ENCODE measurements around the gene DENND1A.

The DENND1A gene

DNA sequence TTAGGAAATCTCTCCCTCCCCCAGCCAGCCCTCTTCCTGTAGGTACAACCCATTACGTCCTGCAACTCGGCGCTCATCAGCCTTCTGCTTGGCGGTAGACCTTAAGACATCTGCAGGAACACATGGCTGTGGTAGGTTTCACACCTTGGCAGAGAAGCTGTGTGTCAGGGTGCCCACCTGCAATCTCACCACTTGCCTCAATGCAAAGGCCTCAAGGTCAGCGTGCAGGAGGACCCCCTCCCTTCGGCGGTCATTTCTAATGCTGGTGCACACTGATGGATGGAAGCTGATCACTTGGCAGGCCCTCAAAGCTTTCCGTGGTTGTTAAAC lies 506.6 kb downstream of the DENND1A start:
- ChIA-PET POLR2A (no interaction called here), CTCF (no interaction called here)
- no peak for TF ChIP-seq CTCF (IDR thresholded peaks at IDR 0.05; ENCODE audit: control extremely low read depth, extremely low read depth, low read depth, missing control alignments)

DNA sequence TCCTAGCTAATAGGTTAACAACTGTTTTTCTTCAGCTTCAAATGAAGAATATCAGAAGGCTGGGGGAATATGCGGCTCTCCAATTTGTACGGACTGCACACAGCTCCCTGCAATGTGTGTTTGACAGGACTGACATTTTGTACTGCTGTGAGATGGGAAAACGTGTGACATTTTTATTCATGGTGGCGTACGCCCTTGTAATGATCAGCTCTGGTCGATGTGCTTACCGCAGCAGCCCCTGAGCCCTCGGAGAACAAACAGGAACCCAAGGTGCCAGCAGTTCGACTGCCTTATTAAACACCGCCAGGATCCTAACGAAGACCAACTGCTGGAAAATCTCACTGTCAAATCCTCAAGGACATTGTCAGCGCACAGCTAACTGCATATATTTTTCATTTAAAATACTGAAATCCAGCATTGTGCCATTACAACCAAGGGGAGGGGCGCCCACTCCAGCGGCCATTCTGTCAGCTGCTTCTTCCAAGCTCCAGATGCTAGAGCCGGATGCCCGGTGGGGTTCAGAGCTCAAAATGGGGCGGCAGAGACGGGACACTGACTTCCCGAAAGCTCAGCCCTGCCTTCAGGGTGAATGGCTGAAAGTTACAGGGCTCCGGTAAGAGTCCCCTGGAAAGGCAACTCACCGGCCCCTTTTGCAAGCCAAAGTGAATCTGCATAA lies 507.2 kb downstream of the DENND1A start:
- no peak for TF ChIP-seq CTCF (IDR thresholded peaks at IDR 0.05; ENCODE audit: control extremely low read depth, extremely low read depth, low read depth, missing control alignments)
- DNase-seq (ENCODE audit: extremely low spot score), result no peak
- POLR2A ChIA-PET, result no interaction called here
- CTCF ChIA-PET, result no interaction called here

More for the DNA sequence above, 506.6 kb downstream of the DENND1A start:
- DNase-seq (ENCODE audit: extremely low spot score), result no peak

- ChIA-PET POLR2A (no interaction called here), CTCF (no interaction called here)
- DNase-seq (ENCODE audit: extremely low spot score), result no peak
- TF ChIP-seq CTCF (IDR thresholded peaks at IDR 0.05; ENCODE audit: control extremely low read depth, extremely low read depth, low read depth, missing control alignments), result no peak
These were observed 508.0 kb downstream of the DENND1A start for GRCh38 chr9:123421801-123422455.

DNA sequence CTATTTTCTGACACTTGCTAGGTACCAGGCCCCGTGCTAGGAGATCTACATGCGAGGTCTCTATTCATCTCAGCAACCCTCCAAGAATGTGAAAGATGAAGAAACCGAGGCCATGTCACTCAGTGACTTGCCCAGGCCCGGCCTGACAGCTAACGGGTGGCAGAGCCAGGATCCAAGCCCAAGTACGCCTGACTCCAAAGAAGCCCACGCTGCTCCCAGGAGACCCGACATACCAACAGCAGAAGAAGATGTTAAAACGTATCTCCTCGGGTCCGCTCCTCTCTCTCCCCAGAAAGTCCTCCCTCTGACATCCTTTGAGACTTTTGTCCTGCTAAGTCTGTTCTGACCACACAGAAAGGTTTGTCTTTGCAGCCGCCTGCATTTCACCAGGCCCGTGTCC lies 508.7 kb downstream of the DENND1A start:
- no peak for TF ChIP-seq CTCF (IDR thresholded peaks at IDR 0.05; ENCODE audit: control extremely low read depth, extremely low read depth, low read depth, missing control alignments)
- ChIA-PET CTCF (no interaction called here), POLR2A (no interaction called here)
- DNase-seq (ENCODE audit: extremely low spot score), result no peak

- ChIA-PET CTCF (no interaction called here), POLR2A (no interaction called here)
- DNase-seq (ENCODE audit: extremely low spot score), result no peak
- no peak for TF ChIP-seq CTCF (IDR thresholded peaks at IDR 0.05; ENCODE audit: control extremely low read depth, extremely low read depth, low read depth, missing control alignments)
These were observed 509.3 kb downstream of the DENND1A start for GRCh38 chr9:123420592-123421111.

GRCh38 chr9:123419721-123420591 lies 510.0 kb downstream of the DENND1A start:
- TF ChIP-seq CTCF (IDR thresholded peaks at IDR 0.05; ENCODE audit: control extremely low read depth, extremely low read depth, low read depth, missing control alignments), result no peak
- DNase-seq (ENCODE audit: extremely low spot score), result no peak
- CTCF ChIA-PET, result no interaction called here
- POLR2A ChIA-PET, result no interaction called here

Data from GM10248 (cell line).